Measurements from ENCODE around the gene TXNRD1.
"Not testable (repeated sequence)": the region's sequence is repeated elsewhere in the genome, so short reads cannot be mapped to it uniquely, and the experiment has no call there.

Gene TXNRD1

DNA sequence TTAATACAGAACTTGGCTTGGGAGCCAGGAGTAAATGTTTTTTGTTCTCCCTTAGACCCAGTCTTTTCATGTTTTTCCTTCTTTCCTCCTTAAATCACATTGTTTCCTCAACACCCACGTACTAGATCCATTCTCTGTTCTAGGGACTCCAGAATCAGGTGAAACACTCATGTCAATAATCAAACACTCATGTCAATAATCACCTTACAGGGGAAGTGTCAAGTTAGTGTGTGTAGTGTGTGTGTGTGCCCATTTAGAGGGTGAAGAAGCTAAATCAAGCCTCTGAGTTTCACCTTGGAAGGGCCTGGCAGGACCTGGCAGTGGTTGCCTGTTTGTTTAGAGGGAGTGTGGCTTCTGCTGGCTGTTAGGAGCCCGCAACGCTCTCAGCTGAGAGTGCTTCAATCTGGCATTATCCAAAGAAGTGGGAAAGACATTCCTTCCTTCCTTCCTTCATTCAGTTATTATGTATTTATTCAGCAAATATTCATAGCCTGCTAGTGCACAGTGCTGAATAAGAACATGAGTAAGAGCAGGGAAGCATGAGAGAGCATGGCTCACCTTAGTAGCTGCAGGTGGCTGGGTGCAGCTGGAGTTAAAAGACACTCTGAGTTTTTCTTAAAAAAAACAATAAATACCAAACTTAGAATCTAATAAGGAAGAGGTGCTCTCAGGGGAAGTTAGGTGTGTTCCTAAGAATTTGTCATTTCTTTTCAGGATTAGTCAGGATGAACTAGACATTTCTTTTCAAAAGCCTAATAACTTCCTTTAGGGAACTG, 70.3 kb downstream of the TXNRD1 start:
- DNase-seq: peak; percentile 64

DNA sequence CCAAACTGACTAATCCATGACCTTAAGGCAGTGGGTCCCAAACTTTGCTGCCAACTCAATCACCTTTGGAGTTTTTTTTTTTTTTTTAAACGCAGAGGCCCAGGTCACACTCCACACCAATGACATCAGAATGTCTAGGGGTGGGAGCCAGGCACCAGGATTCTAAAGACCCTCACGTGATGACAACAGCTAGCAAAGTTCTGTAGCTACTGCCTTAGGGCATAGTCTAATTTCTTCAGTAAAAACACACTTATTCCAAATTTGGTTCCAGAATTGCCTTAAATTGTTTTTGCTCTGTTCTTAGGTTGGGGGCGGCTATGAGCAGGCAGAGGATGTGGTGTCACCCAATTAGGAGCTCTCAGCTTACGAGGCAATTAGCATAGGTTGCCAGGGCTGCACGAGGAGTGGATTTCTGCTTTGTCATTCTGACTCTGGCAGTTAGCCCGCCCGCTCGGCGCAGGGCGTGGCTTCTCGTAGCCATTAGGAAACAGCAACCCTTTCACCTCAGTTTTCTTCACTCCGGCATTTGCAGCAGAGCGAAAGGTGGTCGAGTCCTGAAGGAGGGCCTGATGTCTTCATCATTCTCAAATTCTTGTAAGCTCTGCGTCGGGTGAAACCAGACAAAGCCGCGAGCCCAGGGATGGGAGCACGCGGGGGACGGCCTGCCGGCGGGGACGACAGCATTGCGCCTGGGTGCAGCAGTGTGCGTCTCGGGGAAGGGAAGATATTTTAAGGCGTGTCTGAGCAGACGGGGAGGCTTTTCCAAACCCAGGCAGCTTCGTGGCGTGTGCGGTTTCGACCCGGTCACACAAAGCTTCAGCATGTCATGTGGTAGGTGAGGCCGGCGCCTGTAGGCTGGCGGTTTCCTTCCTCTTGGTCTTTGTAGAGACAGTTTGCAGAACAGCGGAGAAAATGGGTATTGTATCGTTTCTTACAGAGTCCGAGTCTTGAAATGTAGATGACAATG, 71.2 kb downstream of the TXNRD1 start:
- peak; percentile 95 for DNase-seq

DNA sequence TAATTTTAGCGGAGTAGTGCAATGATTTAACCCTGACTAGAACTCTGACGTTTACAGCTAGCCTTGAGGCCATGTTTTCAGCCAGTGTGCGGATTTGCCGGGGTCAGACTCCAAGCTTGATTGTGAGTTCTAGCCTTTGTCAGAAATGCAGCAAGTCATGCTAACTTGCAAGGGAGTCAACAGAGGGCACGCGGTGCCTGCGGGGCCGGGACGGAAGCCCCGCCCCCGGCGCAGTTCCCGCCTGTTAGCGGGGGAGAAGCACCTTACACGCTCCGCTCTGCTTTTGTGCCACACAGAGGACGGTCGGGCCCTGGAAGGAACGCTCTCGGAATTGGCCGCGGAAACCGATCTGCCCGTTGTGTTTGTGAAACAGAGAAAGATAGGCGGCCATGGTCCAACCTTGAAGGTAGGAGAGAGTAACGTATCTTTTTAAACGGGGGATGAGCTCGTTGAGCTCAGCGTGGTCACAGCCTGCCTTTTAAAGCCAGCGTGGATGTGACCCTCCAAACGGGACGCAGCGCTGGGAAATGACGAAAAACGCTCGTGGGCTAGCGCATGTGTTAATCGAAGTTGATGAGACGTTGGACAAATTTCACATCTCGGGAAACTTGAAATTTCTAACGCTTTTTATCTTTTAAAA, 73.2 kb downstream of the TXNRD1 start:
- DNase-seq: peak; percentile 92

DNA sequence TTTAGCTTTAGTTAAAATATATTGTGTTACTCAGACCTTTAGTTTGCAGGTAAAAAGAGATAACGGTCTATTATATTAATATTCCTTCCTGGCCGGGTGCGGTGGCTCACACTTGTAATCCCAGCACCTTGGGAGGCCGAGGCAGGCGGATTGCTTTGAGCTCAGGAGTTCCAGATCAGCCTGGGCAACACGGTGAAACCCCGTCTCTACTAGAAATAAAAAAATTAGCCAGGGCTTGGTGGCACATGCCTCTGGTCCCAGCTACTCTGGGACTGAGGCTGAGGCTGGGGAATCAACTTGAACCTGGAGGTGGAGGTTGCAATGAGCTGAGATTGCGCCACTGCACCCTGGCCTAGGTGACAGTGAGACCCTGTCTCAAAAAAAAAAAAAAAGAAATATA, 74.7 kb downstream of the TXNRD1 start:
- no peak for DNase-seq

DNA sequence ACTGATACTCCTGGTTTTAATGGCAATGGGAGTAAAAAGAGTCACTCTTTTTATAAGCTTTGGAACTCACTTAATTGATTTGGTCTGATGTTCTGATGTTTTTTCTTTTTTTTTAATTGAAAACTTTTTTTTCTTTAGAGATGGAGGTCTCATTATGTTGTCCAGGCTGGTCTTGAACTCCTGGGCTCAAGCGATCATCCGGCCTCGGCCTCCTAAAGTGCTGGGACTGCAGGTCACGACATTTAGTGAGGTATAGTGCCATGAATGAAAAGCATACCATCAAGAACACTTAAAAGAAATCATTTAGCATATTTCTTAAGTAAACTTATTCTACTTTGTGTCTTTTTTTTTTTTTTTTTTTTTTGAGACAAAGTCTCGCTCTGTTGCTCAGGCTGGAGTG, 75.3 kb downstream of the TXNRD1 start:
- DNase-seq: no peak

DNA sequence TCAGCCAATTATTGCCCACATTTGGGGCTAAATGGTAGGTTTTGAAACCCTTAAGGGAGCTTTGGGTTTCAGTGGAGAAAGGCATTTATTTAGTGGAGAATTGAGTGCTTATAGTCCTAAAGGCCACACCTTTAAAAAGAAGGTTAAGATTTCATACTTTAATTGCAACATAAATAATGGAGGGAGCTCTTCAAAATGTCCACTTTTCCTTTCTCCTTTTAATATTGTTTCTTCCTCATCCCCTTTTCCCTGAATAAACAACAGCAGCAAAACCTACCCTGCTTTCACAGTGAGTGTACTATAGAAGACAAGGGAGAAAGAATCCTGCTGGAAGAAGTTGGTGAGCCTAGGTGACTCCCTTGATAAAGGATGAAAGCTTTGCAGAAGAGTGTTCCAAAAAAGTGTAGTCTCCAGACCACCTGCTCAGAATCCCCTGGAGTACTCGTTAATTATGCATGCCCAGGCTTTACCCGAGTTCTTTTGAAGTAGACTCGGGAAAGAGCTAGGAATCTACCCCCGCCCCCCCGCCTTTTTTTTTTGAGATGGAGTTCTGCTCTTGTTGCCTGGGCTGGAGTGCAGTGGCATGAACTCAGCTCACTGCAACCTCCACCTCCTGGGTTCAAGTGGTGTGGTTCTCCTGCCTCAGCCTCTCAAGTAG, 76.4 kb downstream of the TXNRD1 start:
- DNase-seq: no peak

DNA sequence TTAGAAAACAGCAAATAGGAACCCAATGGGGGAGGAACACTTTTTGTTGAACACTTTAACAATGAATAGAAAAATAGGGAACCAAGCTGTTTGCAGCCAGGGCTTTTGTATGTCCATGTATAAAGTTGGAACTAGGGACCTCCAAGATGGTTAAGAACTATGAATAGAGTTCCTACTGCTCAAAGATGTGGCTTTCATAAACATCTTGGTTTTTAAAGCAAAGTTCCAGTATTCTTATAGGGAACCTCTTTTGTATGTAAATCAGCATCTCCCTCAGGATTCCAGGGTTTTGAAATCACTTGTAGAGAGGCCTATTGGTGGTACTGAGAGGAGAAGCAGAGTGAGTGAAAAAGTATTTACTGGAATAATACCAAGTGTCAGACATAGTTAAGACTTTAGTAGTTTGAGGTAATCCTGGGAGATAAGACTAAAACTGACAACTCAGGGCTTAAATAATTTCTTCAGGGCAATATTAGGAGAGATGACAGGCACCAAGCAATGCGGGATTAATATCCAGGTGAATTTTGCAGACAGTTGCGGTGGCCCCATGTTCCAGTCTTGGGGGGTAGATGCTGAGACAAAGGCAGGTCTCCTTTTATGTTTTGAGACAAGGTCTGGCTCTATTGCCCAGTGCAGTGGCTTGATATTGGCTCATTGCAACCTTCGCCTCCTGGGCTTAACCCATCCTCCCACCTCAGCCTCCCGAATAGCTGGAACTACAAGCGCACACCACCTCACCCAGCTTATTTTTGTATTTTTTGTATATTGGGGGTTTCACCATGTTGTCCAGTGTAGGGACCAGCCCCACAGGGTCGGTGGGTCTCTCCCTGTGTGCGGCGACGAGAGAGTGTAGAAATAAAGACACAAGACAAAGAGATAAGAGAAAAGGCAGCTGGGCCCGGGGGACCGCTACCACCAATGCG, 77.6 kb downstream of the TXNRD1 start:
- no peak for DNase-seq

DNA sequence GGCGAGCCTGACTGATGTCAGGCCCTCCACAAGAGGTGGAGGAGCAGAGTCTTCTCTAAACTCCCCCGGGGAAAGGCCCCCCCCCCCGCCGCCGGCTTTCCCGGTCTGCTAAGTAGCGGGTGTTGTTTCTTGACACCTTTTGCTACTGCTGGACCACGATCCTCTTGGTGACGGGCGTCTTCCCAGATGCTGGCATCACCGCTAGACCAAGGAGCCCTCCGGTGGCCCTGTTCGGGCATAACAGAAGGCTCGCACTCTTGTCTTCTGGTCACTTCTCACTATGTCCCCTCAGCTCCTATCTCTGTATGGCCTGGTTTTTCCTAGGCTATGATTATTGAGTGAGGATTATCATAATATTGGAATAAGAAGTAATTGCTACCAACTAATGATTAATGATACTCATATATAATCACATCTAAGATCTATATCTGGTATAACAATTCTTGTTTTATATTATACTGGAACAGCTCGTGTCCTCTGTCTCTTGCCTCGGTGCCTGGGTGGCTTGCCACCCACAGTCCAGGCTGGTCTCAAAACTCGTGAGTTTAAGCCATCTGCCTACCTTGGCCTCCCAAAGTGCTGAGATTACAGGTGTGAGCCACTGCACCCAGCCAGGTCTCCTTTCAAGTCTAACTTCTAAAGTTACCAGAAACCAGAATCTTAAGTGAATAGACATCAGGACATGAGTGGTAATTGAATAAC, 78.7 kb downstream of the TXNRD1 start:
- DNase-seq: not testable (repeated sequence)

DNA sequence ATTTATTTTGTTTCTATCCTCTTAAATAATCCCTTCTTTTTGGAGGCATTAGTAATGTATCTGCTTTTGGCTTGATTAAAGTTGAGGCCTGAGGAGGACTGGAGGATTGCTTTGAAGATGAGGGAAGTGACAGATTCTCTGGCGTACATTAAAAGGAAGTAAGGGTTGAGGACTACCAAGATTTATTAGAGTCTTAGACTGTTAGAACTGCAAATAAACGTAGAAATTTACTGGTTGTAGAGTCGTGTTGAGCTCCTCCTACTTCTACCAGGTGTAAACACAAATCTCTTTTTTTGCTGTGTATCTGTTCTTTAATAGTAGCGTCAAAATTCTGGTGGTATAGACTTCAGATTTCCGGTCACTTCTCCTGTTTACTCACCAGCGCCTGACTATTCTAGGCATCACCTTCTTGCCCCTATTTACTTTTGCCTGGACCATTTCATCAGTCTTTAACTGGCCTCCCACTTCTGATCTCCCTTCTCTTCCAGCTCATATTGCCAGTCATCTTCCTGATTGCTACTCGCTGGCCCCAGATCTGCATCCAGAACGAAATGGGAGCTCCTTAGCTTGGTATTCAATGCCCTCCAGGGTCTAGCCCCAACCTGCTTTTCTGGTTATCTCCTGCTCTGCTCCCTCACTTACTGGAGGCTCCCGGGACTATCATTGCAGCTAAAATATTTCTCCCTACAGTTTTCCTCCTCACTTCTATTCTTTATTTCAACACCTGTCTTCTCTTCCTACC, 79.5 kb downstream of the TXNRD1 start:
- no peak for DNase-seq

DNA sequence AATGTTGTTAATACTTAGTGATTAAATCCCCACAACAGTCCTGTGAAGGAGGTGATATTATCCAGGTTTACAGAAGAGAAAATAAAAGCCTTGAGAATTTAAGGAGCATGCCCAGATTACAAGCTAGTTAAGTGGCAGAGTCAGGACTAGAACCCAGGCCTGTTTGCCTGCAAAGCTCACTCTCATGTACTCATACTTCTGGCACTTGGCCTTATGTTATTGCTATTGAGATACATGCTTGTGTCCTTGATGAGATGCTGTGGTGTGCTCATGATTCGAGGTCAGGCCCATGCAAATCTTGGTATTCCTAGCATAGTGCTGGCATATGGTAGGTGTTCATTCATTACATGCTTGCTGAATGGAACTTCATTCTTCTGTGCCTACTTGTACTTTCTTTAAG, 80.4 kb downstream of the TXNRD1 start:
- DNase-seq: no peak

DNA sequence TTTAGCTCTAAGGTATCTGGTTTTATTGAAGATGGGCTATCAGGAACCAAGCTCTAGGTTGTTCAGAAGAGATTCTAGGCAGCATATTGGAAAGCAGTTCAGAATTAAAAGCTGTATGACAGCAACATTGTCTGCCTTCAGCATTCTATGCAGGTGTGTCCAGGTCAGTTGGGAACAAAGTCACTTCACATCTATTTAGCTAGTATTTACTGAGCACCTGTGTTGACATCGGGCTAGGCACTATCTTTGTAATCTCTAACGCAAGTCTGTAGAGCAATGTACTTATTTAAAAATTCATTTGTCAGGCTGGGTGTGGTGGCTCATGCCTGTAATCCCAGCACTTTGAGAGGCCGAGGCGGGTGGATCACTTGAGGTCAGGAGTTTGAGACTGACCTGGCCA, 81.1 kb downstream of the TXNRD1 start:
- DNase-seq: no peak

DNA sequence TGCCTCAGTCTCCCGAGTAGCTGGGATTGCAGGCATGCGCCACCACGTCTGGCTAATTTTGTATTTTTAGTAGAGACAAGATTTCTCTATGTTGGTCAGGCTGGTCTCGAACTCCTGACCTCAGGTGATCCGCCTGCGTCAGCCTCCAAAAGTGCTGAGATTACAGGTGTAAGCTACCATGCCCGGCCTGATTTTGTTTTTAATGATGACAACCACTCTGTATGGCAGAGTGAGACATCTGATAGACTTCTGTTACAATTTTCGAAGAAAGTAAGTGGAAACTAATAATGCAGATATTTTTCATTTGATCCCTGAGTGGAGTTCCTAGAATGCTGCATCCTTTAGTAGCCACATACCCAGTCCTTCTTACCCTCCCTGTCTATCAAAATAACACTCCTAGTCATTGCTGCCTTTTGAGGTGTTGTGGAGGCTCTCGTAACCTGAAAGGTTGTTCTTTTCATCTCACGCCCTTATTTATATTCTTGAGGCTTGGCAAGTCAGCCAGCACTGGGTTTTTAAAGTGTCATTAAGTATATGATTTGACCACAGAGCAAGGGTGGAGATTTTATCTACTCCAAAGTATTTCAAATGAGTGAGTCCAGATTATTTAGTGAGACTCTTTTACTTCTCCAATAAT, 82.0 kb downstream of the TXNRD1 start:
- DNase-seq: no peak

DNA sequence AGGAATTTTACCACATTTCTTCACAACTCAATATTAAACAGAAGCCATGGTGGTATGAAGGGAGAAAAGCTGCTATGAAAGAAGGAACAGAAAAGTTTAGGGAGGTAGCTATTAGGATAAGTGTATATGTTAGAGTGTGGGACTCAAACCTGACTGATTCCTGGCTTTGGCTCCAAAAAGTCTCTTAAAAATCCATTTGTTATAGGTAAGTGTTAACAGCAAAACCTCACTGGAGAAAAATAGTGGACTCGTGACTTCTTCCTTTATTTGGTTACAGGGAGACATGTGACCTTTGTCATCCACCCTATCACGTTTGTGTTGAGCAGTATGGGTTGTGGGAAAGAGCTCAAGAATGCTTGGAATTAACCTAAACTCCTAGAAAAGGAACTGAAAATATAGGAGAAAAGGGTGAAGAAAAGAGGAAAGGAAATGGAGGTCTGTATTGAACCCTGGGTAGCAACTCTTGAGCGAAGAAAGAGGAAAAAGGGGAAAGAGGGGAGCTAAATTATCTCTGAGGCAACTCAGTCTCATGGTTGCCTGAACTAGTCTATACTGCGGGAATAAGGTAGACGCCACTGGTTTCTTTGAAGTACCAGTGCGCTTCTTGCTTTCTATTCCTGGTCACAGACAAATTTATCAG, 84.4 kb downstream of the TXNRD1 start:
- no peak for DNase-seq

DNA sequence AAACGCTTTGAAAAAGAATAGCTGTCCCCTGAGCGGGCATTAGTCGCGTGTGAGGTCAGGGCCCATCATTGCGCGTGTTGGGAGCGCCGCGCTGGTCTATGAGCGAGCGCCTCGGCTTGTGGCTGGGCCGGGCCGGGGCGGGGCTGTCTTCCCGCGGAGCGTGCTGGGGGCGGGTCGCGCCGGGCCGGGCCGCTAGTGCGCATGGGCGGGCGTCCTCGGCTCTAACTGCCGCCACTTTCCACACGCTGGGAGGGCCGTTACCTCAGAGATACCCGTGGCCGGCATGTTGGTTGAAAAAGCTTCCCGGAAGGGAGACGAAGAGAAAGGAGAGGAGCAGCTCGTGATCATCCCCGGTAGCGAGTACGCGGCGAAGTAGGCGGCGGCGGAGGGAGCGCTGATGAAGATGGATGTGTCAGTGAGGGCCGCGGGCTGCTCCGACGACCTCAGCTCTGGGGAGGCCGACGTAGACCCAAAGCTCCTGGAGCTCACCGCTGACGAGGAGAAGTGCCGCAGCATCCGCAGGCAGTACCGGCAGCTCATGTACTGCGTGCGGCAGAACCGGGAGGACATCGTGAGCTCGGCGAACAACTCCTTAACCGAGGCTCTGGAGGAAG, 88.1 kb downstream of the TXNRD1 start, which contains the start of gene EID3:
TSS of gene EID3 (plus strand) at position 202 of the 614 bp plus-strand sequence. CDS start at position 398, 196 bp downstream.
- DNase-seq: no peak

DNA sequence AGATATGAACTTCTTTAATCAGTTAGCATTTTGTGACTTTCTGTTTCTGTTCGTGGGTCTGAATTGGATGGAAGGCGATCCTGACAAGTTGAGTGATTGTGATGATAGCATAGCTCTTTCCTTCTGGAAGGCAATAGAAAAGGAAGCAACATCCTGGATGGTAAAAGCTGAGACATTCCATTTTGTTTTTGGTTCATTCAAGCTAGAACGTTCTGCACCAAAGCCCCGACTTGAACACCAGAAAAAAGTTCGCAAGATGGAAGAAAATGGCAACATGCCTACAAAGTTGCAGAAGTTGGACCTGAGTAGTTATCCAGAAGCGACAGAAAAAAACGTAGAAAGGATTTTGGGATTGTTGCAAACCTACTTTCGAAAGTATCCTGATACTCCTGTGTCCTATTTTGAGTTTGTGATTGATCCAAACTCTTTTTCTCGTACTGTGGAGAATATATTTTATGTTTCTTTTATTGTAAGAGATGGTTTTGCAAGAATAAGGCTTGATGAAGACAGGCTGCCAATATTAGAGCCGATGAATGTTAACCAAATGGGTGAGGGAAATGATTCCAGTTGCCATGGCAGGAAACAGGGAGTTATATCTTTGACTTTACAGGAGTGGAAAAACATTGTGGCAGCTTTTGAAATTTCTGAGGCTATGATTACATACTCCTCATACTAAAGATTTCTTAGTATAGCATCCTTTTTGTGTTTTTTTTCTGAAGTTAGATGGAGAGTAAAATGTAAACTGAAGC, 88.9 kb downstream of the TXNRD1 start:
- DNase-seq: no peak

DNA sequence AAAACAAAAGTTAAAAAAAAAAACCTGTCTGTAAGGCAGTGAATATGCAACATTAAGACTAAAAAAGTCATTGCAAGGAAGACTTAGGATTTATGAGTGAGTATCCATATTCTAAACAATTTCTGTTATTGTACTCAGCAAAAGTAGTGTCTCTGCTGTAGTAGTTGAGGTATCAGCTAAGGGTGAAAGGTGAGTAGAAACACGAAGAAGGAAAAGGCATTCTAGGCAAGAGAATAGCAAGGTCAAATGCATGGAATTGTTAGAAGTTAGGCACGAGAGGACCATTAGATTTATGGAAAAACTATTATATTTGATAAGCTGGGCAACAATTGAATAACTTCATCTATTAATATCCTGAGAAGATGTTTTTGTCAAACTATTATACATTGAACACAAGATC, 89.8 kb downstream of the TXNRD1 start:
- DNase-seq: no peak

DNA sequence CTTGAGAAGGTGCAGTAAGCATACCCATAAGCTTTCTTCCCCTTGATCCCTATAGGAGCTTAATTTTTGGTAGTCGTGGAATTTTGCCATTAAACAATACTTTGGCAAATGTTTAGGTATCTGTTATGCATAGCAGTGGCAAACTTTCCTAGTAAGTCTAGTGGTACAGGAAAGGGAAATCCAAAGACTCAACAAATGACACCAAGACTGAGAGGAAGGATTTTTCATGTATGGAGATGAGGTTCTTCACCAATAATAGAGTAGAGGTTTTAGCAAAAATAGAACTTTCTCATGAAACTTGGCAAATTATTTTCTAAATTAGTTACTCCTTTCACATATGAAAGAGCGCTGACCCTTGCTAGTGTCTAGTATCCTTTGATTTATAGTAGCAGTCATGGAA, 90.8 kb downstream of the TXNRD1 start:
- DNase-seq: no peak
